ENCODE data around the gene FMNL2.

The FMNL2 gene

DNA sequence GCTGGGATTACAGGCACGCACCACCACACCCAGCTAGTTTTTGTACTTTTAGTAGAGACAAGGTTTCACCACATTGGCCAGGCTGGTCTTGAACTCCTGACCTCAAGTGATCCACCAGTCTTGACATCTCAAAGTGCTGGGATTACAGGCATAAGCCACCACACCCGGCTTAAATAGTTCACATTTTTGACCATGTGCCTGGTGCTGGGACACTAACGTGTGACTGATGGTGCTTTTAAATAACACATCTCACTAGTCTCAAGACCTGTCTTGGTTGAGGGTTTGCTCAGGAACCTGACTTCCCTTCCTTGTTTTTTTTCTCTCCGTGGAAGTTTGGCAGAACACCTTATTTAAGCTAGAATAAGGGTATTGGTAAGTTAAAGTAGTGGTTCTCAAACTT is 8.5 kb downstream of the FMNL2 start:
- Histone ChIP-seq H3K79me2 (ENCODE audit: insufficient read depth, low read length) (no peaks in the 10 kb centered on the region), H3K4me2 (ENCODE audit: low read length) (no peak overlapping the region), H3K4me3 (ENCODE audit: low read depth, low read length, poor library complexity, severe bottlenecking) (no peak overlapping the region), H3K27ac (ENCODE audit: low read depth, low read length, poor library complexity, severe bottlenecking) (no peak overlapping the region), H2AFZ (ENCODE audit: low read length) (no peak overlapping the region), H3F3A (ENCODE audit: insufficient read depth, low read length) (no peaks in the 10 kb centered on the region), H3K9me2 (ENCODE audit: low read depth, low read length) (no peaks in the 10 kb centered on the region), H3K9me3 (ENCODE audit: low read length) (no peaks in the 10 kb centered on the region), H3K36me3 (ENCODE audit: insufficient read depth, low read length) (no peaks in the 10 kb centered on the region), H3K27me3 (ENCODE audit: insufficient read depth, low read length) (no peaks in the 10 kb centered on the region), H4K20me1 (ENCODE audit: insufficient read depth, low read length) (no peaks in the 10 kb centered on the region), H3K4me1 (ENCODE audit: insufficient read depth, low read length, severe bottlenecking) (no peaks in the 10 kb centered on the region), H3K9ac (ENCODE audit: low read length) (no peak overlapping the region)
- TF ChIP-seq, protein P1, sequence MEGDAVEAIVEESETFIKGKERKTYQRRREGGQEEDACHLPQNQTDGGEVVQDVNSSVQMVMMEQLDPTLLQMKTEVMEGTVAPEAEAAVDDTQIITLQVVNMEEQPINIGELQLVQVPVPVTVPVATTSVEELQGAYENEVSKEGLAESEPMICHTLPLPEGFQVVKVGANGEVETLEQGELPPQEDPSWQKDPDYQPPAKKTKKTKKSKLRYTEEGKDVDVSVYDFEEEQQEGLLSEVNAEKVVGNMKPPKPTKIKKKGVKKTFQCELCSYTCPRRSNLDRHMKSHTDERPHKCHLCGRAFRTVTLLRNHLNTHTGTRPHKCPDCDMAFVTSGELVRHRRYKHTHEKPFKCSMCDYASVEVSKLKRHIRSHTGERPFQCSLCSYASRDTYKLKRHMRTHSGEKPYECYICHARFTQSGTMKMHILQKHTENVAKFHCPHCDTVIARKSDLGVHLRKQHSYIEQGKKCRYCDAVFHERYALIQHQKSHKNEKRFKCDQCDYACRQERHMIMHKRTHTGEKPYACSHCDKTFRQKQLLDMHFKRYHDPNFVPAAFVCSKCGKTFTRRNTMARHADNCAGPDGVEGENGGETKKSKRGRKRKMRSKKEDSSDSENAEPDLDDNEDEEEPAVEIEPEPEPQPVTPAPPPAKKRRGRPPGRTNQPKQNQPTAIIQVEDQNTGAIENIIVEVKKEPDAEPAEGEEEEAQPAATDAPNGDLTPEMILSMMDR (IDR thresholded peaks at IDR 0.05; ENCODE audit: low read length) = no peak

GRCh38 chr2:152344579-152345195 is 9.7 kb downstream of the FMNL2 start:
- Histone ChIP-seq H3K27ac (ENCODE audit: low read depth, low read length, poor library complexity, severe bottlenecking) (no peak overlapping the region), H3K4me3 (ENCODE audit: low read depth, low read length, poor library complexity, severe bottlenecking) (no peak overlapping the region), H4K20me1 (ENCODE audit: insufficient read depth, low read length) (no peaks in the 10 kb centered on the region), H3K9ac (ENCODE audit: low read length) (no peak overlapping the region), H3K27me3 (ENCODE audit: insufficient read depth, low read length) (no peaks in the 10 kb centered on the region), H3K36me3 (ENCODE audit: insufficient read depth, low read length) (no peaks in the 10 kb centered on the region), H2AFZ (ENCODE audit: low read length) (no peak overlapping the region), H3K4me2 (ENCODE audit: low read length) (no peak overlapping the region), H3K4me1 (ENCODE audit: insufficient read depth, low read length, severe bottlenecking) (no peaks in the 10 kb centered on the region), H3F3A (ENCODE audit: insufficient read depth, low read length) (no peaks in the 10 kb centered on the region), H3K9me3 (ENCODE audit: low read length) (no peaks in the 10 kb centered on the region), H3K79me2 (ENCODE audit: insufficient read depth, low read length) (no peaks in the 10 kb centered on the region), H3K9me2 (ENCODE audit: low read depth, low read length) (no peaks in the 10 kb centered on the region)
- TF ChIP-seq, protein P1 (IDR thresholded peaks at IDR 0.05; ENCODE audit: low read length) = no peak
- no peak for TF ChIP-seq EZH2 (IDR thresholded peaks at IDR 0.05; ENCODE audit: borderline replicate concordance, low read length)

- Histone ChIP-seq H3K9me3 (ENCODE audit: low read length) (no peaks in the 10 kb centered on the region), H4K20me1 (ENCODE audit: insufficient read depth, low read length) (no peaks in the 10 kb centered on the region), H3K9me2 (ENCODE audit: low read depth, low read length) (no peaks in the 10 kb centered on the region), H2AFZ (ENCODE audit: low read length) (no peak overlapping the region), H3F3A (ENCODE audit: insufficient read depth, low read length) (no peaks in the 10 kb centered on the region), H3K27ac (ENCODE audit: low read depth, low read length, poor library complexity, severe bottlenecking) (no peak overlapping the region), H3K27me3 (ENCODE audit: insufficient read depth, low read length) (no peaks in the 10 kb centered on the region), H3K9ac (ENCODE audit: low read length) (no peak overlapping the region), H3K4me1 (ENCODE audit: insufficient read depth, low read length, severe bottlenecking) (no peaks in the 10 kb centered on the region), H3K36me3 (ENCODE audit: insufficient read depth, low read length) (no peaks in the 10 kb centered on the region), H3K4me3 (ENCODE audit: low read depth, low read length, poor library complexity, severe bottlenecking) (no peak overlapping the region), H3K79me2 (ENCODE audit: insufficient read depth, low read length) (no peaks in the 10 kb centered on the region), H3K4me2 (ENCODE audit: low read length) (no peak overlapping the region)
- TF ChIP-seq EZH2 (IDR thresholded peaks at IDR 0.05; ENCODE audit: borderline replicate concordance, low read length) = no peak
- TF ChIP-seq, protein P1 (IDR thresholded peaks at IDR 0.05; ENCODE audit: low read length) = no peak
Observed at GRCh38 chr2:152347076-152347475, 12.1 kb downstream of the FMNL2 start.
